GM04503 (cell line): Measurements from ENCODE around the gene LTO1.
"Not testable (repeated sequence)": the region's sequence is repeated elsewhere in the genome, so short reads cannot be mapped to it uniquely, and the experiment has no call there.

Experiments
- DNase-seq: peaks from one replicate; pipeline ENCODE4 v3.0.0-alpha.2; 2012; ENCODE audit warnings: low read depth

LTO1 gene

DNA sequence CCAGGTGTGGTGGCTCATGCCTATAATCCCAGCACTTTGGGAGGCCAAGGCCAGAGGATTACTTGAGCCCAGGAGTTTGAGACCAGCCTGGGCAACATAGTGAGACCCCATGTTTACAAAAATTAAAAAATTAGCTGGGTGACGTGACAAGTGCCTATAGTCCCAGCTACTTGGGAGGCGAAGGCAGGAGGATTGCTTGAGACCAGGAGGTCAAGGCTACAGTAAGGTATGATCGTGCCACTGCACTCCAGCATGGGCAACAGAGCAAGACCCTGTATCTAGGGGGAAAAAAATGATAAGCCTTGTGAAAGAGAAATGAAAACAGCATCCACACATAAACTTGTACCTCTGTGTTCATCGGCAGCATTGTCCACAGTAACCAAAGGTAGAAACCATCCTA is 42.3 kb downstream of the LTO1 start:
- DNase-seq: no peak

DNA sequence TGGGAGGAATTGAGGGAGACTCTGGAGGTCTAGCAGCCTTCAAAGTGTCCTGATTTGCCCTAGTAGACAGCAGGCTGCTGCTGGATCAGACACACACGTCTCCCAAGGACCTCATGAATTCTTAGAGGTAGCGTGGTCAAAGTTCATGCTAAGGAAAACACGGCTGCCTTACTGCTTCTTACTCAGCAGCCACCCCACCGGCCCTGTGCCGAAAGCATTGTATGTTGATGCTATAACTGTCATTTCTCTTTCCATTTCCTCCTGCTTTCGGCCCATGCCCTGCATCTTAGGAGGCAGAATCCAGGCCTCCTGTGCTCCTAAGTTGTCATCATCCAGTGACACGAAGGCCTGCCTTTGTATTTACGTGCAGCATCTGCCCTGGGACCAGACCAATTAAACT is 44.7 kb downstream of the LTO1 start:
- DNase-seq: no peak

DNA sequence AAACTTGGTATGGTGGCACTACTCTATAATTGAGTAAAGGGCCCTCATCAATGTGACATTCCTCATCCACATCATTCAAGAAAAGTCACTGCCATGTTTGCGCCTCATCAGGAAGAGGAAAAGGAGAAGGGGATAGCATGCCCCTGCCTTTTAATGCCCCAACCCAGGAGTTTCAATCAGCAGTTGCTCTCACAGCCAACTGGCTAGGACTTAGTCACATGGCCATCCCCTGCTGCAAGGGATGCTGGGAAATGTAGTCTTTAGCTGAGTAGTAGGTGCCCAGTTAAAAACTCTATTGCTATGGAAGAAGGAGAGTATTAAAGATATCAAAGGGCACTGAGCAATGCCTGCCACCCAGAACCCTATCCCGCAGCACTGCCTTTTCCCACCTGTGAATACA is 45.1 kb downstream of the LTO1 start:
- DNase-seq: no peak

DNA sequence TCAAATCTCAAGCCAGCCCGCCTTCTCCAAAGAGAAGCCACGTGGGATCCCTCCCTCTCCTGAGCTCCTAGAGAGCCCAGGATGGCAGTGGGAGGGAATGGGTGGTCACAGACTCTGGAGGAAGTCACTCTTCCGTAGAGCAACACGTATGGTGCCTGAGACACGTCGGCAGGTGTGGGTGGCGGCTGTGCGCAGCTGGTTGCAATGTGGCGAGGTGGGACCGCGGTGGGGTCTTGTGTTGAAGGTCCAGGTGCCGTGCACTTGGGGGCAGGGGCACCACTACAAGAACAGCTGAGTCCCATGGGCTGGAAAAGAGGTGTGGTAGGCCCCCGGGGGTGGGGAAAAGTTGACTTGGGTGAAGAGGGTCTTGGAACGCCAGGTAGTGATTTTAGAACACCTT is 47.6 kb downstream of the LTO1 start:
- no peak for DNase-seq

DNA sequence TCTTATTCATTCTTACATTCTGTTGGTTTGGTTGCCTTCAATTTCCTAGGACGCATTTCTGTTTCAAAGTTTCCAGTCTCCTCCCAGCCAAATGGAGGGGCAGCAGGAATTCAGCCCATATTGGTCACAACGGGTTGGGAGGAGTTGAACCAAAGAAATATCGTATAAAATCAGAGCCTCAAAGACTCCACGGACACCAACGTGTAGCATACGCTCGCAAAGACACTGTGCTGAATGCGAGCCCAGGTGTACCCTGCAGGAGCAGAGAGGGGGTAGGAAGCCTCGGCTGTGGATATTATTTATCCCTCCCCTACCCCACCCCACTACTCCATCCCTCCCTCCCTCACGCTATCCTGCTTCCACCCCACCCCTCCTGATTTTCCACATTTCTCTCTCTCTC is 49.7 kb downstream of the LTO1 start:
- no peak for DNase-seq

DNA sequence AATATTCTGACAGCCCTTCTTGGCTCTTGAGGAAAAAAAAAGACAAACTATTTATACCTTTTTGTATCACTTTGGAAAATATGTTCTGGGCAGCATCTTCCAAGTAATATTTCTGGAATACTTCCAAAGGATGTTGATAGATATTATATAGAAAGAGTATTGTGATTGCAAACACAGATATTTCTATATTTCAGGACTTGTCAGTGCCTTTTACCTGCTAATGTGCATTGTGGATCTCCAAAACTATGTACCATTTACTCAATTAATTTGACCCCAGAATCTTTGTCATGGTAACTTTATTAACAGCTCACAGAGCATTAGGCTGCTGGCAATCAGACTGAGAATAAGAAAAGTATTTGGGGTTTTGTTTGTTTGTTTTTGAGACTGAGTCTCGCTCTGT is 50.9 kb downstream of the LTO1 start:
- no peak for DNase-seq

DNA sequence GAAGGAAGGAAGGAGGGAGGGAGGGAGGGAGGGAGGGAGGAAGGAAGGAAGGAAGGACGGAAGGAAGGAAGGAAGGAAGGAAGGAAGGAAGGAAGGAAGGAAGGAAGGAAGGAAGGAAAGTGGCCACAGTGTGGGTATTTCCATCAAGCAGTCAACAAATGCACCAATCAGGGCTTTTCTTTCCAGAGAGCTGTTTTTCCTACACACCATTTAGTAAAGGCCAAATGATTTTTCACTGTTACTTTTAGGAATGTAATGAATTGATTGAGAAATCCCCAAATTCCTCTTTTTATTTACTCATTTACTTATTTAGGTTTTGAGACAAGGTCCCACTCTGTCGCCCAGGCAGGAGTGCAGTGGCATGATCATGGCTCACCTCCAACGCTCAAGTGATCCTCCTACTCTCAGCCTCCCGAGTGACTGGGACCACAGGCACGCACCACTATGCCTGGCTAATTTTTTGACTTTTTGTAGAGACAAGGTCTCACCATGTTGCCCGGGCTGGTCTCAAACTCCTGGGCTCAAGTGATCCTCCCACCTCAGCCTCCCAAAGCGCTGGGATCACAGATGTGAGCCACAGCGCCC is 53.0 kb downstream of the LTO1 start:
- not testable (repeated sequence) for DNase-seq

DNA sequence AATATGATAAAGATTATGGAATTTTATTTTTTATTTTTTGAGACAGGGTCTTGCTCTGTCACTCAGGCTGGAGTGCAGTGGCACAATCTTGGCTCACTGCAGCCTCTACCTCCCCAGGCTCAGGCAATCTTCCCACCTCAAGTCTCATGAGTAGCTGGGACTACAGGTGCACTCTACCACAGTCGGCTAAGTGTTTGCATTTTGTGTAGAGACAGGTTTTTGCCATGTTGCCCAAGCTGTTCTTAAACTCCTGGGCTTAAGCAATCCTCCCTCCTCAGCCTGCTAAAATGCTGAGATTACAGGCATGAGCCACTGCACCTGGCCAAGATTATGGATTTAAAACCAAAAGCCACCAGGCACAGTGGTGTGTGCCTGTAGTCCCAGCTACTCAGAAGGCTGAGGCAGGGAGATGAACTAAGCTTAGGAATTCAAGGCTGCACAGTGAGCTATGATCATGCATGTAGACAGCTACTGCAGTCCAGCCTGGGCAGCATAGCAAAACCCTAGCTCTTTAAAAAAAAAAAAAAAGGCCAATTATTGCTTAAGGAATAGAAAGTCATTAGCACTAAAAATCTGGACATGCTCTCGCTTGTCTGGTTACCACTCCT is 54.4 kb downstream of the LTO1 start:
- DNase-seq: no peak

DNA sequence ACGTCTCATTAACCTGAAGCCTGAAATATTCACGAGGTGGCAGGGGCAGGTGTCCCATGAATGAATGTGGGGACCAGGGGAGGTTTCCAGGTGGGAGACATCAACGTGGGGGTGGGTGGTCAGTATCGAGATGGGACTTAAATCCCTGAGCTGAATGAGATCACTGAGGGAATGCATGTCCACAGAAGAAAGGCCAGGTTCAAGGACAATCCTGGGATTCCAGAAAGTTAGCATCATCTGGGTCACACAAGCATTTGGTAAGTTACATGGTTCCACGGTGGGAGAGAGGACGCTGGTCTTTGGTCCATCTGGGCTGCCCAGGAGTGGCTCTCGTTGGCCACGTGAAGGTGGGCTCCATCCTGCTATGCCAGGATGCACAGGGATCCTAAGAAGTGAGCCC is 56.9 kb downstream of the LTO1 start:
- DNase-seq: no peak

DNA sequence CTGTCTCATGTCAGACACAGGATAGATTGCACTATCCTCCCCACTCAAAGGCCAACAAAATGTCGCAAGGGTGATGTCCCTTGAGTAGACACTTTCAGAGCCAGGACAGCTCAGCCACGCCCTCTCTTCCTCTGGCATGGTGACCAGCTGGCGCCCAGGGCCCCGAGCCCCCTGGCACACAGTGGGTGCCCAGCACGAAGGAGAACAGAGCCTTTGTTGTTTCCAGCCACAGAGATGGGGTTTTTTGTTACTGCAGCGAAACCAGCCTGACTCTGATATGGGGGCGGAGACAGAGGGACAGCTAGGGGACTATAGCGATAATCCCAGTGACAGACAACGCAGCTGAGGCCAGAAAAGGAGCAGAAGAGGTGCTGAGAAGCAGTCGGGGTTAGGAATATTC is 57.5 kb downstream of the LTO1 start:
- no peak for DNase-seq

DNA sequence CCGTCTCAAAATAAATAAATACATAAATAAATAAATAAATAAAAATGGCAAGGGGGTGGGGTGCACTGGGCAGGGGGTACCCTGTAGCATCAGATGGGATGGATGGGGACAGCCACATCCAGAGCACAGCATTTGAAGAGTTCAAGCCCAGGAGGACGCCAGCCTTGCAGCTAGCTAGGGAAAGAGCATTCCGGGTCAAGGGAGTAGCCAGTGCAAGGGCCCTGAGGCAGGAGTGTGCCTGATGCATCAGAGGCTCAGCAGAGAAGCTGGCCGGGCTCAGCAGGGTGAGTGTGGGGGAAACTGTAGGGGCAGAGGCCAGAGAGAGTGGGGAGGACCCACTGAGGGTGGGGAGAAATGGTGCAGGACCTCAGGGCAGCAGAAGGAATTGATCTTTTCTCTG is 57.9 kb downstream of the LTO1 start:
- no peak for DNase-seq
